Ectodermal cell (in vitro differentiated cells): Measurements from ENCODE around the gene SRF.
A peak's percentile ranks its signal among the peaks of the same experiment; 100 is the strongest.
"Not testable (repeated sequence)": the region's sequence is repeated elsewhere in the genome, so short reads cannot be mapped to it uniquely, and the experiment has no call there.

ENCODE experiments used
- H3K27ac ChIP-seq: 2 replicates; pipeline ENCODE4 v1.7.0; 2013; ENCODE audit warnings: mild to moderate bottlenecking, low read depth, low read length; ENCODE audit not compliant: insufficient read depth, poor library complexity, severe bottlenecking
- H3K27me3 ChIP-seq: 2 replicates; pipeline ENCODE4 v1.7.0; 2013; ENCODE audit warnings: mild to moderate bottlenecking, low read length; ENCODE audit not compliant: insufficient read depth, control insufficient read depth, poor library complexity, severe bottlenecking
- H3K36me3 ChIP-seq: one replicate; pipeline ENCODE4 v1.7.0; 2013; ENCODE audit warnings: low read length; ENCODE audit not compliant: control insufficient read depth, insufficient read depth
- H3K4me1 ChIP-seq: one replicate; pipeline ENCODE4 v1.7.0; 2013; ENCODE audit warnings: low read length; ENCODE audit not compliant: control insufficient read depth, insufficient read depth
- H3K4me3 ChIP-seq: 2 replicates; pipeline ENCODE4 v1.7.0; 2013; ENCODE audit warnings: low read depth, low read length, control low read depth; ENCODE audit not compliant: insufficient read depth
- H3K9me3 ChIP-seq: 2 replicates; pipeline ENCODE4 v1.7.0; 2013; ENCODE audit warnings: mild to moderate bottlenecking, low read length, moderate library complexity; ENCODE audit not compliant: control insufficient read depth
- WGBS, 2 experiments: methylation state at CpG; one replicate each; pipeline ENCODE4 v1.1.7; 2013; ENCODE audit warnings: missing lambda C conversion rate in 2 of 2; 5-methylcytosine and 5-hydroxymethylcytosine counted together

The SRF gene

DNA sequence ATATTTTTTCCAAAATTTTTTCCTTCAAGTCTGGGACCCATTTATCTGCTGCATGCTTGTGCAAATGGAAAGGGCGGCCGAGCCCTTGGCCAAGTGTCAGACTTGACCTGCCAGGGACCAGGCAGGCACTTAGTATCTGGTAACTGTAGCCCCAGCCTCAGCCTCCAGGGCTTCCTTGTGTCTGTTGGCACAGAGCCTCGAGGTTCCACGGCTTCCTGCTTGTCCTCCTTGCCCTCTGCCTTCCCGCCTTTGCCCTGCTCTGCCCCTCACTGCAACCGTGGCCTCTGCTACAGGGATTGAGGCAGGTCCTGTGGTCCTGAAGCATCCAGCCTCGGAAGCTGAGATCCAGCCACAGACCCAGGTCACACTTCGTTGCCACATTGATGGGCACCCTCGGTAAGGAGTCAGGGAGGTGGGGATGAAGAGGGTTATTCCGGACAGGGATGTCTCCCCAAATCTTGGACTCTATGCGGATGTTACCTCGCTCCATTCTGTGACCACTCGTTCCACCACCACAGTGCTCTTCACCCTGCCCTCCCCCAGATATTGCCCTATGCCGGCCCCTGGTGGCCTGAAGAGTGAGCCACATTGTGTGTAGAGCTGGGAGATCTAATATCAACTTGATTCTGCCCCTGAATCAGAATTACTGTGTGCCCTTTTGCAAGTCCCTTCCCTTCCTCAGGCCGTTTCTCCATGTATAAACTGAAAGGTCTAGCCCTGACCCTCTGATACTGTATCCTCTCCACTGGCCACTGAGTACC, 41.5 kb upstream of the SRF start:
- H3K36me3 ChIP-seq, result peaks cover 11% of the 10 kb centered on the region
- no peaks in the 10 kb centered on the region for H3K27me3 ChIP-seq
- 80 to 81% methylated on average over 15 of the region's 15 CpGs for WGBS, 2 experiments
- peaks cover 14% of the 10 kb centered on the region for H3K4me1 ChIP-seq
- no peak overlapping the region for H3K27ac ChIP-seq
- H3K9me3 ChIP-seq, result no peaks in the 10 kb centered on the region
- no peak overlapping the region for H3K4me3 ChIP-seq

DNA sequence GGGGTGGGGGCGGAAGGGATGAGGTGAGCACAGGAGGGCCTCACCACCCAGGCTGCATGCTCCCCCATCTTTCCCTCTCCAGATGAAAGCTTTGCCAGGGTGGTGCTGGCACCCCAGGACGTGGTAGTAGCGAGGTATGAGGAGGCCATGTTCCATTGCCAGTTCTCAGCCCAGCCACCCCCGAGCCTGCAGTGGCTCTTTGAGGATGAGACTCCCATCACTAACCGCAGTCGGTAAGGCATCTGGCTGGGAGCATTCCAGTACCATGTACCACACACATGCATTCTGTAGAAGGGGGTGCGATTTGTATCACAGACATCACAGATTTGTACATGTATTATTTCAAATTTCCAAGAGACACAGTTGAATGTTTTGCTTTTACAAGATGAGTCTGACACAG, 40.6 kb upstream of the SRF start:
- H3K27me3 ChIP-seq, result no peaks in the 10 kb centered on the region

DNA sequence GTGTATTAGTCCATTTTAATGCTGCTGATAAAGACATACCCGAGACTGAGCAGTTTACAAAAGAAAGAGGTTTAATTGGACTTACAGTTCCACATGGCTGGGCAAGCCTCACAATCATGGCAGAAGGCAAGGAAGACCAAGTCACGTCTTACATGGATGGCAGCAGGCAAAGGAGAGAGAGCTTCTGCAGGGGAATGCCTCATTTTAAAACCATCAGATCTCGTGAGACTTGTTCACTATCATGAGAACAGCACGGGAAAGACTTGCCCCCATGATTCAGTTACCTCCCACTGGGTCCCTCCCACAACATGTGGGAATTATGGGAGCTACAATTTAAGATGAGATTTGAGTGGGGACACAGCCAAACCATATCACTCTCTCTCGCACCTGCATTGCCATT, 39.7 kb upstream of the SRF start:
- not testable (repeated sequence) for H3K4me3 ChIP-seq, H3K4me1 ChIP-seq, H3K9me3 ChIP-seq, H3K27ac ChIP-seq, H3K27me3 ChIP-seq
- peaks cover 11% of the 10 kb centered on the region for H3K36me3 ChIP-seq
- WGBS, 2 experiments, result 90 to 92% methylated on average over 5 of the region's 5 CpGs

More for the DNA sequence above, 40.6 kb upstream of the SRF start:
- H3K4me3 ChIP-seq, result no peak overlapping the region
- 93 to 94% methylated on average over 7 of the region's 7 CpGs for WGBS, 2 experiments
- peaks cover 11% of the 10 kb centered on the region for H3K36me3 ChIP-seq
- H3K4me1 ChIP-seq, result peaks cover 14% of the 10 kb centered on the region
- H3K9me3 ChIP-seq, result no peaks in the 10 kb centered on the region
- no peak overlapping the region for H3K27ac ChIP-seq

DNA sequence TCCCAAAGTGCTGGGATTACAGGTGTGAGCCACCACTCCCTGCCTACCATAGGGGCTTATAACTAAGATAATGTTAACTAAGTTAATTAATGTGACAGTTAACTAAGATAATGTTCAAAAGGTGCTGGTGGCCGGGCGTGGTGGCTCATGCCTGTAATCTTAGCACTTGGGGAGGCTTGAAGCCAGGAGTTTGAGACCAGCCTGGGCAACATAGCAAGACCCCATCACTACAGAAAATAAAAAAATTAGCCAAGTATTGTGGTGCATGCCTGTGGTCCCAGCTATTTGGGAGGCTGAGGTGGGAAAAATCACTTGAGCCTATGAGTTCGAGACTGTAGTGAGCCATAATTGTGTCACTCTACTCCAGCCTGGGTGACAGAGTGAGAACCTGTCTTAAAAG, 32.8 kb upstream of the SRF start:
- WGBS, 2 experiments, result 88 to 98% methylated on average over 3 of the region's 3 CpGs
- H3K27ac ChIP-seq, result no peak overlapping the region
- no peaks in the 10 kb centered on the region for H3K27me3 ChIP-seq
- no peak overlapping the region for H3K4me3 ChIP-seq
- H3K4me1 ChIP-seq, result peaks cover 5% of the 10 kb centered on the region
- no peaks in the 10 kb centered on the region for H3K9me3 ChIP-seq
- peaks cover 6% of the 10 kb centered on the region for H3K36me3 ChIP-seq

DNA sequence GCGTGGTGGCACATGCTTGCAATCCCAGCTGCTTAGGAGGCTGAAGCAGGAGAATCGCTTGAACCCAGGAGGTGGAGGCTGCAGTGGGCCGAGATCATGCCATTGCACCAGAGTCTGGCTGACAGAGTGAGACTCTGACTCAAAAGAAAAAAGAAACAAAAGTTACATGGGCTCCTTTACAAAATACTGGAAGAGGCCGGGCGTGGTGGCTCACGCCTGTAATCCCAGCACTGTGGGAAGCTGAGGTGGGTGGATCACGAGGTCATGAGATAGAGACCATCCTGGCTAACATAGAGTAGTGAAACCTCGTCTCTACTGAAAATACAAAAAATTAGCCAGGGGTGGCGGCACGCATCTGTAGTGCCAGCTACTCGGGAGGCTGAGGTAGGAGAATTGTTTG, 31.1 kb upstream of the SRF start:
- not testable (repeated sequence) for H3K27ac ChIP-seq, H3K9me3 ChIP-seq, H3K27me3 ChIP-seq, H3K4me3 ChIP-seq, H3K36me3 ChIP-seq, H3K4me1 ChIP-seq
- 93 to 94% methylated on average over 11 of the region's 11 CpGs for WGBS, 2 experiments

DNA sequence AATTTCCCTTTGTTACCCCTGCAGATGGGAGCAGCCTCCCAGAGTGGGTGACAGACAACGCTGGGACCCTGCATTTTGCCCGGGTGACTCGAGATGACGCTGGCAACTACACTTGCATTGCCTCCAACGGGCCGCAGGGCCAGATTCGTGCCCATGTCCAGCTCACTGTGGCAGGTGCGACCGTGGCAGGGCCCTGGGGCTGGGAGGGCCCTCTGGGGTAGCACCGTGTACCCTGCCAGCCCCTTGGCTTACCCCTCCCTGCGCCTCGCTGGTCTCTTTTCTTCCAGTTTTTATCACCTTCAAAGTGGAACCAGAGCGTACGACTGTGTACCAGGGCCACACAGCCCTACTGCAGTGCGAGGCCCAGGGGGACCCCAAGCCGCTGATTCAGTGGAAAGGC, 29.4 kb upstream of the SRF start:
- Histone ChIP-seq H3K27ac (no peak overlapping the region), H3K27me3 (no peaks in the 10 kb centered on the region), H3K4me3 (no peak overlapping the region), H3K9me3 (no peaks in the 10 kb centered on the region), H3K4me1 (peaks cover 7% of the 10 kb centered on the region), H3K36me3 (peaks cover 9% of the 10 kb centered on the region)
- 95% methylated on average over 16 of the region's 16 CpGs for WGBS, 2 experiments

DNA sequence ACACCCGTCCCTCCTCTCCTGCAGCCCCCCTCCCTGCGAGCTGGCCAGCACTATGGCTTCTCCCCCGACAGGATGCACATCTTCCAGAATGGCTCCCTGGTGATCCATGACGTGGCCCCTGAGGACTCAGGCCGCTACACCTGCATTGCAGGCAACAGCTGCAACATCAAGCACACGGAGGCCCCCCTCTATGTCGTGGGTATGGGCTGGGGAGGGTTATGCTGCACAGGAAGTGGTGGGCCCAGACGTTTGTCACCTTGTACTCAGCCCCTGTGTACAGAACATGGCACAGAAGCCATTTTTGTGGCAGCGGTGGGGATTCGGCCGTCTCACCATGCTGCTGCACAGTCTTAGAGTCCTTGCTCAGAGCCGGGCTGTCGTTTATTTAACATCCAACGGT, 29.0 kb upstream of the SRF start:
- Histone ChIP-seq H3K4me1 (peaks cover 7% of the 10 kb centered on the region), H3K4me3 (no peak overlapping the region), H3K27ac (no peak overlapping the region), H3K36me3 (peaks cover 12% of the 10 kb centered on the region), H3K27me3 (no peaks in the 10 kb centered on the region), H3K9me3 (no peaks in the 10 kb centered on the region)
- 92 to 94% methylated on average over 14 of the region's 14 CpGs for WGBS, 2 experiments

DNA sequence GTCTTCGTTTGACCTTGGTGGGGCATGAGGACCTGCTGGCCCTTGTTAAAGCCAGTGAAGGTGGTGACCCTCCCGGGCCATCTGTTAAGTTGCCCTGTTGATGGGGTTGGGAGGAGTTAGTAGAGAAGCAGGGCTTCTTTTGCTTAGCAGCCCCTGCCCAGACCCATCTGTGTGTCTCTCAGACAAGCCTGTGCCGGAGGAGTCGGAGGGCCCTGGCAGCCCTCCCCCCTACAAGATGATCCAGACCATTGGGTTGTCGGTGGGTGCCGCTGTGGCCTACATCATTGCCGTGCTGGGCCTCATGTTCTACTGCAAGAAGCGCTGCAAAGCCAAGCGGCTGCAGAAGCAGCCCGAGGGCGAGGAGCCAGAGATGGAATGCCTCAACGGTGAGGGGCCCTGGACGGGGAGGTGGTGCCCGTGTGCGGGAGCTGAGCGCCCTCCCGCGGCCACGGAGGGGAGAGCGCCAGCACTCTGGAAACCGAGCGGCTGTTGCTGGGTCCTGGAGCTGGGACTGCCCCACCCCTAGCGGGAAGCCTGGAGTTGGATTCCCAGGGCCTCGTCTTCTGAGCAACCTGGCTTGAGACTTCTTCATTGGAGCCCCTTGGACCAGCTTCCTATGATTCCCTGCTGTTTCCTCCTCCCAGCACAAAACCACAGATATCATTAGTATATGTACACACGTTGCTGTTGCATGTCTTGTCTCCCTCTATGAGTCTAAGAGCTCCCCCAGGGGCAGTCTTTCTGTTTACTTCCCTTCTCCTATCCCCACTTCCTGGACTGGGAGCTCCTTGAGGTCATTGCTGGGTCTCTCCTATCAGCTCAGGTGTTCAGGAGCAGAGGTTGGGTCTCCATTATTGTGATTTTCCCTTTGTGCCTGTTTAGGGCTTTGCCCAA, 27.6 kb upstream of the SRF start:
- WGBS, 2 experiments, result 15 to 16% methylated on average over 25 of the region's 25 CpGs
- H3K9me3 ChIP-seq, result no peaks in the 10 kb centered on the region
- no peak overlapping the region for H3K4me3 ChIP-seq
- H3K27me3 ChIP-seq, result no peaks in the 10 kb centered on the region
- H3K36me3 ChIP-seq, result peaks cover 12% of the 10 kb centered on the region
- peaks cover 7% of the 10 kb centered on the region for H3K4me1 ChIP-seq
- H3K27ac ChIP-seq, result peak overlapping the region; percentile 30

DNA sequence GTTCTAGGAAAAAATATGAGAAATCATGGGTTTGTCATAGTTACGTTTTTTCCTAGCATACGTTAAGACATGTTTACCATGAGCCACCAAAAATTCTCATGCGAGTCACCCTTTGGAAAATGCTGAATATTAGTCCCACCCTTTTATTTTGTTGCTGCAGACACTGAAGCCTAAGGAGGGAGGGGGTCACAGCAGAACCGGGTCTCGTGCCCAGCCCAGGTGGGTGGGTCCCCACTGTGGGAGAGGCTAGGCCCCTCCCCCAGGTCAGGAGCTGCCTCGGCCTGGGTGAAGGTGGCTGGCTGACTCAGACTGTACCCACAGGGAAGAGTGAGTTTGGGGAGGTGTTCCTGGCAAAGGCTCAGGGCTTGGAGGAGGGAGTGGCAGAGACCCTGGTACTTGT, 26.2 kb upstream of the SRF start:
- no peaks in the 10 kb centered on the region for H3K27me3 ChIP-seq
- H3K9me3 ChIP-seq, result no peaks in the 10 kb centered on the region
- H3K4me3 ChIP-seq, result no peak overlapping the region
- H3K4me1 ChIP-seq, result peaks cover 7% of the 10 kb centered on the region
- H3K27ac ChIP-seq, result no peak overlapping the region
- peaks cover 10% of the 10 kb centered on the region for H3K36me3 ChIP-seq
- WGBS, 2 experiments, result 91 to 93% methylated on average over 6 of the region's 6 CpGs

DNA sequence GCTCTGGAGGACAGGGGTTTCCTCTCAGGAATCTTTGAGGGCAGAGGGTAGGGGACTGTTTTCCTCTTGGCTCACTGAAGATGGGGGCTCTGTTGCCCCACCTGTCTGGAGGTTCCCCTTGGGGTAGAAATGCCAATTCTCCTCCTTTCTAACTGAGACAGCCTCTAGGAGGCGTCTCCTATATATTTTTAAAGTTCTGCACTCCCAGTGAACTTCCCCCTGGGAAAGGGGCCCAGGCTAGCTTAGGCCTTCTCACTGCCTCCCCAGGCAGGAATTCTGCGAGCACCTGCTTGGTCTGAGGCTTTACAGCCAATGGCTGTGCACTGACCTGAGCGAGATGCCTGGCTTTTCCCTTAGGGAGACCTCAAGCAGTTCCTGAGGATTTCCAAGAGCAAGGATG, 24.8 kb upstream of the SRF start:
- H3K27ac ChIP-seq, result no peak overlapping the region

More for the DNA sequence above, 24.8 kb upstream of the SRF start:
- H3K4me1 ChIP-seq, result peaks cover 7% of the 10 kb centered on the region
- WGBS, 2 experiments, result 92 to 95% methylated on average over 3 of the region's 3 CpGs
- H3K36me3 ChIP-seq, result peaks cover 10% of the 10 kb centered on the region
- H3K9me3 ChIP-seq, result no peaks in the 10 kb centered on the region
- no peaks in the 10 kb centered on the region for H3K27me3 ChIP-seq
- H3K4me3 ChIP-seq, result no peak overlapping the region
